H1 (cell line): ENCODE results near the gene VPS13A. TPM values are rescaled to one million over a fixed set of nuclear protein-coding genes. Genes with fewer than 3 reads are reported as not detected.

Source experiments
- EGR1 ChIP-seq: IDR thresholded peaks from 2 replicates; pipeline ENCODE4 v1.6.1; 2011; ENCODE audit warnings: low read depth, low read length, borderline replicate concordance
- KDM4A ChIP-seq: IDR thresholded peaks from one replicate; pipeline ENCODE4 v1.7.1; 2012; ENCODE audit warnings: low read depth, mild to moderate bottlenecking, moderate library complexity, low read length, inconsistent platforms; ENCODE audit not compliant: severe bottlenecking
- SIX5 ChIP-seq: IDR thresholded peaks from 2 replicates; pipeline ENCODE4 v1.6.1; 2011; ENCODE audit warnings: mild to moderate bottlenecking, low read depth, low read length
- polyA plus RNA-seq, 7 experiments: library from polyadenylated mRNA; depleted of rRNA in 3 of 7; stranded (reverse) in 5 of 7; unstranded in 2 of 7; fragments of >200 nt in 5 of 7; fragments of 200-250 nt in 2 of 7; gene quantifications; 1 replicate in 5 of 7; 2 replicates in 1 of 7; 4 replicates in 1 of 7; pipeline versions ENCODE4 v1.2.1 to v1.2.3, GENCODE V29; 2011 to 2013; ENCODE audit warnings: missing spikeins in 2 of 7, mixed read lengths in 2 of 7
- total RNA-seq: library from RNA; stranded (reverse); fragmentation: NEBNext Ultra II Directional; extraction: Animal tissue kit (Norgen Biotek cat#: 25700); gene quantifications from 2 replicates; pipeline ENCODE4 v1.2.1, GENCODE V29; 2021

Gene VPS13A
- total and polyA plus RNA-seq, 2 of the 8 experiments (the other 6 are each of a cell fraction or from before 2014, with no cell fraction given) = 6.0 to 36.5 TPM

DNA sequence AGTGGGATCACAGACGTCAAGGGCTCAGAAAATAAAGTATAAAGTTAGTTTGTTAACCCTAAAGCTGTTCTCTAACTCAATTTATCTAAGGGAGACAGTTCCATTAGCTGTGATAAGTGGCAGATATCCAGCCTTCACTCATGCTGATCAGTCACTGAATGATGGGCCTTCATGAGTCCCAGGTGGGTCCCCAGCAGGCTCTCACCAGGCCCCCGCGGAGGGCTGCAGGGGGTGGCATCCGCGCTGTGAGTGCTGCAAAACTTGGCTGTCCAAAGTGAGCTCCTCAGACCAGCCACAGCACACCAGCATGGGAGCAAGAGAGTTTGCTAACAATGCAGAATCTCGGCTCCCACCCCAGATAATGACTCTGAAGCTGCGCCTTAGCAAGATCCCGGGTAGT lies 283.6 kb downstream of the VPS13A start (continued):
- TF ChIP-seq KDM4A (no peak), EGR1 (no peak), SIX5 (no peak)
